OCI-LY7 (cell line): ENCODE data around the gene CDT1. TPM values are rescaled to one million over a fixed set of nuclear protein-coding genes. Genes with fewer than 3 reads are reported as not detected.

ENCODE experiments used
- BruUV-seq: library from RNA; stranded (reverse); fragments of 400-500 nt; replicated peaks from 2 replicates; lab custom pipeline; 2021; lab: Mats Ljungman, UMichigan
- CTCF ChIA-PET: fragments of 300-600 bp; sonication (Branson Sonifier 250); formaldehyde crosslinking; loops from one replicate; lab custom pipeline; 2022; ENCODE audit warnings: antibody characterized with exemption; ENCODE audit not compliant: unreplicated experiment; lab: Charles Lee
- POLR2A ChIA-PET: fragments of 300-600 bp; sonication (Branson Sonifier 250); formaldehyde crosslinking; loops from one replicate; lab custom pipeline; 2022; ENCODE audit warnings: antibody characterized with exemption; lab: Charles Lee
- DNase-seq: peaks from one replicate; pipeline ENCODE4 v3.0.0-alpha.2; 2015; ENCODE audit warnings: low spot score
- H2AFZ ChIP-seq: fragments of 200-600 bp; sonication (generic), shearing (Covaris generic); 2 replicates; pipeline ENCODE4 v1.6.1; 2014; ENCODE audit warnings: mild to moderate bottlenecking, antibody characterized with exemption, low read length, moderate library complexity
- H3K27ac ChIP-seq: fragments of 200-600 bp; sonication (generic); 2 replicates; pipeline ENCODE4 v1.5.1; 2014; ENCODE audit warnings: mixed run types, low read depth, mild to moderate bottlenecking, moderate library complexity, low read length, inconsistent platforms; ENCODE audit not compliant: poor library complexity, severe bottlenecking
- H3K36me3 ChIP-seq: fragments of 200-600 bp; sonication (generic); 2 replicates; pipeline ENCODE4 v1.6.1; 2014; ENCODE audit warnings: mild to moderate bottlenecking, antibody characterized with exemption, low read length, moderate library complexity, mixed read lengths; ENCODE audit not compliant: insufficient read depth
- H3K4me1 ChIP-seq: fragments of 200-600 bp; sonication (generic); 2 replicates; pipeline ENCODE4 v1.5.1; 2014; ENCODE audit warnings: mild to moderate bottlenecking, low read length; ENCODE audit not compliant: insufficient read depth, poor library complexity, severe bottlenecking
- H3K4me2 ChIP-seq: fragments of 200-600 bp; sonication (generic); 2 replicates; pipeline ENCODE4 v1.6.1; 2014; ENCODE audit warnings: mild to moderate bottlenecking, low read length
- H3K4me3 ChIP-seq: fragments of 200-600 bp; sonication (generic); 2 replicates; pipeline ENCODE4 v1.5.1; 2014; ENCODE audit warnings: mild to moderate bottlenecking, low read depth, low read length; ENCODE audit not compliant: poor library complexity, severe bottlenecking
- H3K79me2 ChIP-seq: fragments of 200-600 bp; sonication (generic); 2 replicates; pipeline ENCODE4 v1.6.1; 2016; ENCODE audit warnings: low read depth, mild to moderate bottlenecking, low read length, moderate library complexity, mixed read lengths; ENCODE audit not compliant: insufficient read depth
- H3K9me2 ChIP-seq: fragments of 200-600 bp; sonication (generic); 2 replicates; pipeline ENCODE4 v1.6.1; 2016; ENCODE audit warnings: mild to moderate bottlenecking, low read length, mixed read lengths; ENCODE audit not compliant: insufficient read depth
- H3K9me3 ChIP-seq: fragments of 200-600 bp; sonication (generic); 2 replicates; pipeline ENCODE4 v1.6.1; 2014; ENCODE audit warnings: mild to moderate bottlenecking, mixed run types, low read length, mixed read lengths
- H4K20me1 ChIP-seq: fragments of 200-600 bp; sonication (generic); 2 replicates; pipeline ENCODE4 v1.6.1; 2014; ENCODE audit warnings: mild to moderate bottlenecking, antibody characterized with exemption, low read length, moderate library complexity, mixed read lengths; ENCODE audit not compliant: insufficient read depth
- EZH2phosphoT487 ChIP-seq: fragments of 200-600 bp; sonication (generic); IDR thresholded peaks from 2 replicates; pipeline ENCODE4 v1.6.1; 2018; ENCODE audit warnings: low read depth, borderline replicate concordance, mild to moderate bottlenecking, mixed run types, antibody characterized with exemption, low read length, moderate library complexity, mixed read lengths
- intact Hi-C: fragments of 100-400 bp; cut with micrococcal nuclease; formaldehyde crosslinking; loops from one replicate; pipeline ENCODE4 v1.10.0; 2022; ENCODE audit not compliant: unreplicated experiment
- total RNA-seq, 2 experiments: library from RNA; depleted of rRNA in 1 of 2; stranded (reverse); fragments of >200 nt in 1 of 2; shearing (Covaris generic) in 1 of 2; gene quantifications; 2 replicates each; pipeline ENCODE4 v1.2.3, GENCODE V29; 2014 to 2022
- TF ChIP-seq, protein P1 (sequence below): fragments of 200-600 bp; sonication (generic); conservative IDR thresholded peaks from 2 replicates; pipeline ENCODE4 v1.5.1; 2014; ENCODE audit warnings: mild to moderate bottlenecking, antibody characterized with exemption, low read length, moderate library complexity, mixed read lengths

CDT1 gene
- total RNA-seq, 2 experiments from 2014 or later, result 82.7 to 108 TPM

DNA sequence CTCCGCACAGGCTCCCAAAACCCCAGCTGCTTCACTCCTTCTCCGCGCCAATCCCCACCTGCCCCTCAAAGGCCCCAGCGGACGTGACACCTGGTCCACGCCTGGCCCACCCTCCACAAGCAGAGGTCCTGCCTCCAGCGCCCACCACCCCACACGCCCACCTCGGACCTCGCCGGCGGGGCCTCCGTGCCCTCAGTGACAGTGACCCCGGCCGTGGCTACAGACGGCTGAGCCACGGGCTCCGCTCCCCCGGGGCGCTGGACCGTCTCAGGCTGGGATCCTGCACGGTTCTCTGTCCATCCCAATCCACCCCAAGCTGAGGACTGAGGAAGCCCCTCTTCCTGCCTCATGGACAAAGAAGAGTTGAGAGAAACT, 43.6 kb upstream of the CDT1 start:
- H4K20me1 ChIP-seq, result peaks cover 8% of the 10 kb centered on the region; the same call in 1 of the 2 replicates
- no peak overlapping the region for H3K27ac ChIP-seq
- H3K4me2 ChIP-seq, result no peak overlapping the region

GRCh38 chr16:88760424-88761142, 43.0 kb upstream of the CDT1 start:
- intact Hi-C loops, result no loop called here
- no peak for TF ChIP-seq EZH2phosphoT487
- TF ChIP-seq, protein P1, sequence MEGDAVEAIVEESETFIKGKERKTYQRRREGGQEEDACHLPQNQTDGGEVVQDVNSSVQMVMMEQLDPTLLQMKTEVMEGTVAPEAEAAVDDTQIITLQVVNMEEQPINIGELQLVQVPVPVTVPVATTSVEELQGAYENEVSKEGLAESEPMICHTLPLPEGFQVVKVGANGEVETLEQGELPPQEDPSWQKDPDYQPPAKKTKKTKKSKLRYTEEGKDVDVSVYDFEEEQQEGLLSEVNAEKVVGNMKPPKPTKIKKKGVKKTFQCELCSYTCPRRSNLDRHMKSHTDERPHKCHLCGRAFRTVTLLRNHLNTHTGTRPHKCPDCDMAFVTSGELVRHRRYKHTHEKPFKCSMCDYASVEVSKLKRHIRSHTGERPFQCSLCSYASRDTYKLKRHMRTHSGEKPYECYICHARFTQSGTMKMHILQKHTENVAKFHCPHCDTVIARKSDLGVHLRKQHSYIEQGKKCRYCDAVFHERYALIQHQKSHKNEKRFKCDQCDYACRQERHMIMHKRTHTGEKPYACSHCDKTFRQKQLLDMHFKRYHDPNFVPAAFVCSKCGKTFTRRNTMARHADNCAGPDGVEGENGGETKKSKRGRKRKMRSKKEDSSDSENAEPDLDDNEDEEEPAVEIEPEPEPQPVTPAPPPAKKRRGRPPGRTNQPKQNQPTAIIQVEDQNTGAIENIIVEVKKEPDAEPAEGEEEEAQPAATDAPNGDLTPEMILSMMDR, result no peak
- ChIA-PET POLR2A (no interaction called here), CTCF (interaction anchor here (0.7 kb wide), 1 partner anchor 23 kb away, joined by 3 read pairs; no protein-coding TSS in a partner anchor)
- no peak overlapping the region for H3K4me2 ChIP-seq
- no peak overlapping the region for H2AFZ ChIP-seq
- H3K79me2 ChIP-seq, result no peaks in the 10 kb centered on the region
- H3K4me1 ChIP-seq, result peaks cover 5% of the 10 kb centered on the region
- H3K27ac ChIP-seq, result no peak overlapping the region
- no peak for DNase-seq
- BruUV-seq, result no TSS peak
- H3K9me3 ChIP-seq, result no peaks in the 10 kb centered on the region
- H4K20me1 ChIP-seq, result peaks cover 8% of the 10 kb centered on the region; the same call in 1 of the 2 replicates
- no peak overlapping the region for H3K4me3 ChIP-seq
- H3K9me2 ChIP-seq, result no peaks in the 10 kb centered on the region
- H3K36me3 ChIP-seq, result no peaks in the 10 kb centered on the region

More for the DNA sequence above, 43.6 kb upstream of the CDT1 start:
- no peaks in the 10 kb centered on the region for H3K9me2 ChIP-seq
- H3K9me3 ChIP-seq, result no peaks in the 10 kb centered on the region
- H2AFZ ChIP-seq, result no peak overlapping the region
- BruUV-seq, result no TSS peak
- H3K36me3 ChIP-seq, result no peaks in the 10 kb centered on the region
- intact Hi-C loops, result no loop called here
- POLR2A ChIA-PET, result no interaction called here
- no peaks in the 10 kb centered on the region for H3K79me2 ChIP-seq
- H3K4me1 ChIP-seq, result peaks cover 5% of the 10 kb centered on the region
- DNase-seq, result no peak
- H3K4me3 ChIP-seq, result no peak overlapping the region
- TF ChIP-seq EZH2phosphoT487, result no peak
- TF ChIP-seq, protein P1, result no peak
- CTCF ChIA-PET, result interaction anchor here (0.7 kb wide), 1 partner anchor 22 kb away, joined by 3 read pairs; no protein-coding TSS in a partner anchor

DNA sequence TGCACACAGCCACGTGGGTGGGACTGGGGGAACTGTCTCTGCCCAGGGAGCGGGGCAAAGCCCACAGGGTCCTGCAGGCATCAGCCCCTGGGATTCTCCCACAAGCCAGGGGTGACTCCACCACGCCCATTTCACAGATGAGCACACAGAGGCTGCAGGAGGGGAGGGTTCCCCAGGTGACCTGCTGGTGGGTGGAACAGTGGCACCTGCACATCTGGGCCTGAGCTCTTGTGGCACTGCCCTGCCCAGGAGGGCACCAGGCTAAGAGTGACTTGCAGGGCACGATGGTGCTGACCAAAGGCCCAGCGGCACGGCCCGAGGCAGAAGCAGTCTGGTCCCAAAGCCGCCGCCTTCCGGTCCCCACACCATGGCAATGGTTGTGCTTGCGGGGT, 42.5 kb upstream of the CDT1 start:
- Histone ChIP-seq H2AFZ (no peak overlapping the region), H3K79me2 (no peaks in the 10 kb centered on the region), H3K27ac (no peak overlapping the region), H3K36me3 (no peaks in the 10 kb centered on the region), H3K4me1 (peaks cover 5% of the 10 kb centered on the region), H4K20me1 (peaks cover 8% of the 10 kb centered on the region; the same call in 1 of the 2 replicates), H3K4me2 (no peak overlapping the region), H3K9me2 (no peaks in the 10 kb centered on the region), H3K9me3 (no peaks in the 10 kb centered on the region), H3K4me3 (no peak overlapping the region)
- no peak for DNase-seq
- TF ChIP-seq, protein P1, result no peak
- TF ChIP-seq EZH2phosphoT487, result no peak
- no TSS peak for BruUV-seq
- ChIA-PET POLR2A (no interaction called here), CTCF (no interaction called here)
- intact Hi-C loops, result no loop called here
